Caki2 (cell line): ENCODE measurements around the gene RUNX2. TPM values are rescaled to one million over a fixed set of nuclear protein-coding genes. Genes with fewer than 3 reads are reported as not detected.

ENCODE experiments used
- DNase-seq: peaks from one replicate; pipeline ENCODE4 v3.0.0-alpha.2; 2015; ENCODE audit warnings: low read depth
- in situ Hi-C: cut with HindIII; loops from 2 replicates; pipeline ENCODE4 v1.10.0; 2016; ENCODE audit warnings: low sequenced_read_pairs, low pct_unique_long_range_greater_than_20kb, mixed read lengths
- total RNA-seq: library from RNA; depleted of rRNA; stranded (reverse); fragments of >200 nt; shearing (Covaris generic); gene quantifications from 2 replicates; pipeline ENCODE4 v1.2.3, GENCODE V29; 2014; ENCODE audit warnings: low replicate concordance

Gene RUNX2
- total RNA-seq, 1 experiment from 2014 or later, result 2.7 TPM

- no peak for DNase-seq
- in situ Hi-C loops, result no loop called here
These were observed 279.7 kb downstream of the RUNX2 start for GRCh38 chr6:45607798-45608197.

GRCh38 chr6:45608252-45608913, 280.3 kb downstream of the RUNX2 start:
- peak; percentile 29 for DNase-seq
- in situ Hi-C loops, result no loop called here

GRCh38 chr6:45609141-45609638, 281.1 kb downstream of the RUNX2 start:
- no peak for DNase-seq
- in situ Hi-C loops, result no loop called here

- in situ Hi-C loops, result no loop called here
- DNase-seq, result no peak
These were observed 282.2 kb downstream of the RUNX2 start for GRCh38 chr6:45610374-45610773.

- in situ Hi-C loops, result no loop called here
- DNase-seq, result no peak
These were observed 282.7 kb downstream of the RUNX2 start for GRCh38 chr6:45610832-45611231.

GRCh38 chr6:45611491-45611890, 283.4 kb downstream of the RUNX2 start:
- no peak for DNase-seq

GRCh38 chr6:45613656-45614055, 285.5 kb downstream of the RUNX2 start:
- in situ Hi-C loops, result no loop called here
- DNase-seq, result no peak

More at GRCh38 chr6:45611491-45611890, 283.4 kb downstream of the RUNX2 start:
- in situ Hi-C loops, result no loop called here

- DNase-seq, result no peak
These were observed 286.6 kb downstream of the RUNX2 start for GRCh38 chr6:45614488-45615285.

GRCh38 chr6:45616209-45616608, 288.1 kb downstream of the RUNX2 start:
- in situ Hi-C loops, result no loop called here
- DNase-seq, result no peak

More at GRCh38 chr6:45614488-45615285, 286.6 kb downstream of the RUNX2 start:
- in situ Hi-C loops, result no loop called here

GRCh38 chr6:45617441-45617840, 289.3 kb downstream of the RUNX2 start:
- in situ Hi-C loops, result no loop called here
- no peak for DNase-seq

- no peak for DNase-seq
- in situ Hi-C loops, result no loop called here
These were observed 290.1 kb downstream of the RUNX2 start for GRCh38 chr6:45618259-45618658.

GRCh38 chr6:45619211-45619760, 291.2 kb downstream of the RUNX2 start:
- in situ Hi-C loops, result no loop called here
- no peak for DNase-seq

- DNase-seq, result no peak
- in situ Hi-C loops, result no loop called here
These were observed 291.9 kb downstream of the RUNX2 start for GRCh38 chr6:45619994-45620471.

- no peak for DNase-seq
- in situ Hi-C loops, result no loop called here
These were observed 296.1 kb downstream of the RUNX2 start for GRCh38 chr6:45624228-45624627.

GRCh38 chr6:45625191-45625664, 297.1 kb downstream of the RUNX2 start:
- in situ Hi-C loops, result no loop called here
- DNase-seq, result no peak

- in situ Hi-C loops, result no loop called here
- no peak for DNase-seq
These were observed 298.2 kb downstream of the RUNX2 start for GRCh38 chr6:45626087-45626891.

GRCh38 chr6:45630314-45630713, 302.2 kb downstream of the RUNX2 start:
- in situ Hi-C loops, result no loop called here
- DNase-seq, result no peak

GRCh38 chr6:45630801-45631200, 302.7 kb downstream of the RUNX2 start:
- no peak for DNase-seq

More at GRCh38 chr6:45630801-45631200, 302.7 kb downstream of the RUNX2 start:
- in situ Hi-C loops, result no loop called here
